GM12864 (cell line): ENCODE data around the gene FXYD4.

Experiments used
- DNase-seq: peaks from one replicate; pipeline ENCODE4 v3.0.0-alpha.2; 2011; ENCODE audit warnings: low read depth
- H3K4me3 ChIP-seq: 2 replicates; pipeline ENCODE4 v1.5.1; 2011; ENCODE audit warnings: mild to moderate bottlenecking, low read depth, low read length, control low read depth
- CTCF ChIP-seq: IDR thresholded peaks from 2 replicates; pipeline ENCODE4 v1.5.1; 2011; ENCODE audit warnings: low read depth, mild to moderate bottlenecking, moderate library complexity, low read length, control low read depth, inconsistent platforms; ENCODE audit errors: missing control alignments

FXYD4 gene

GRCh38 chr10:43376046-43376635 lies 4.7 kb downstream of the FXYD4 start:
- DNase-seq, result no peak
- no peak overlapping the region for H3K4me3 ChIP-seq
- no peak for TF ChIP-seq CTCF

DNA sequence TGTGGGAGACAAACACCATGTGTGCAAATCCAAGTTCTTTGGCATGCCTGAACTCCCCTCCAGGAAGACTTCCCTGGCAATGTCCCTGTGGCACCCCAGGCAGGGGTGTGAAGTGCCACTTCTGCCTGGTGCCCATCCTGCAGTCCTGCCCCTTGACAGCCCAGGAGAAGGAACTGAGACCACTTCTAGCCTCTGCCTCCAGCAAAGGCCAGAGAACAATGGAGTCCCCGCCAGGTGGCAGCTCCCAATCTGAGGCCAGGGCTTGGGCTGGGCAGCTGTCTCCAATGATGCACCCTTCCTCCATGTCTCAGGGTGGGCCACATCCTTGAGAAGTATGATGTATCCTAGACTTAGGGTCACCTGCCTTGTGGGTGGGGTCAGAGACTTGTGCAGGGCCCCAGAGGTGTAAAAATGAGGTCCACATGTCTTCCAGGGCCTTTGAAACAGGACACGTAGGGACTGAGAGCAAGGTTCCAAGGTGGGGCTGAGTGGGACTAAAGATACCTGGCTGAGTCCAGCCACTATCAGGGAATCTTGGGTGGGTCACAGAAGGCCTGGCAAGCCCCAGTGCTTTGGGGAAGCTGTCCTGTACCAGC lies 5.5 kb downstream of the FXYD4 start:
- TF ChIP-seq CTCF, result peak; percentile 21
- no peak overlapping the region for H3K4me3 ChIP-seq
- no peak for DNase-seq

DNA sequence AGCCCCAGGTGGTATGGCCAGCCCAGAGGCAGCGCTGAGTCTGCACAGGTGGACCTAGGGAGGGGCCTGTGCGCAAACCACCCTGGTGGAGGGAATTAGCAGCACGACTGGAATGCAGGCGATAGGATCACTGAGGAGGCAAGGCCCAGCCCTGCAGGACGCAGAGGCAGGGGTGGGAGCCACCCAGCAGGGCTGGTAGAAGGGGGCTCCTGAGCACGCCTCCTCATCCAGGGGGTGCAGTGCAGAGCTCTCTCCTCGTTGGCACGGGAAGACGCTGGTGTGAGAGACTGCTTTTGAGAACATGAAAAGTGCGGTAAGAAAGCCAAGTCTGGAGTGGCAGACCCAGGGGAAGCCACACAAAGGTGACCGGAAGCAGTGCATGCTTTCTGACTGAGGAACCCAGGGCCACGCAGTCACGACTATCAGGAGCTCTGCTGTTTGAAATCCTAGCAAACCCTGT lies 6.0 kb downstream of the FXYD4 start:
- no peak for DNase-seq
- no peak overlapping the region for H3K4me3 ChIP-seq
- TF ChIP-seq CTCF, result no peak

- peak; percentile 29 for TF ChIP-seq CTCF
- H3K4me3 ChIP-seq, result no peak overlapping the region
- DNase-seq, result no peak
These were observed 9.3 kb downstream of the FXYD4 start for GRCh38 chr10:43380610-43381222.

DNA sequence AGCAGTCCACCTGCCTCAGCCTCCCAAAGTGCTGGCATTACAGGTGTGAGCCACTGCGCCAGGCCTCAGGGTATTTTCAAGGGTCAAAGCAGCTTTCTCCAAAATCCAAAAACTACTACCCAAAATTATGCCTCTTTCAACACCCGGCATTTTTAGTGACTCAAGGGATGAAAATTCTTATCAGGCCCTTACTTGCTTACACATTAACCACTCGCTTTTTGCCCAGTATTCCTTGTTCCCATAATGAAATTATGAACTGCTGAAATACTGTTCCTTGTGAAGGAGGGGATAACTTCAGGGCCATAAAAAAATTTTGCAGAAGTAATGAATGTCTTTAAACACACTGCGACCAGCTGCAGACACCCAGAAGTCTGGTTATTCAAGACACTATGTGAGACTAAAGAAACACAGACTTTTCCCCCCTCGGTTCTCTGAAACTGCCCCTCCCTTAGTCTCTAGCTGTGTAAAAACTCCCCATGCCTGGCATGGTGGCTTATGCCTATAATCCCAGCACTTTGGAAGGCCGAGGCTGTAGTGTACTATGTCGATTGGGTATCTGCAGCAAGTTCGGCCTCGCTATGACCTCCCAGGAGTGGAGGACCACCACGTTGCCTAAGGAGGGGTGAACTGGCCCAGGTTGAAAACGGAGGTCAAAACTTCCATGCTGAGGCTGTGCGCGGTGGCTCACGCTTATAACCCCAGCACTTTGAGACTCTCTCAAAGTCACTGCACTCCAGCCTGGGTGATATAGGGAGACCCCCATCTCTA lies 12.0 kb downstream of the FXYD4 start:
- no peak for TF ChIP-seq CTCF
- H3K4me3 ChIP-seq, result no peak overlapping the region
- DNase-seq, result no peak

GRCh38 chr10:43384252-43385221 lies 13.1 kb downstream of the FXYD4 start:
- no peak for DNase-seq
- H3K4me3 ChIP-seq, result no peak overlapping the region
- TF ChIP-seq CTCF, result no peak
